NCI-H146 (cell line): Measurements from ENCODE around the gene FXYD2.

Experiments used
- DNase-seq: peaks from one replicate; lab custom pipeline; 2025; lab: John Stamatoyannopoulos, UW

The FXYD2 gene

GRCh38 chr11:117835576-117835975 is 11.0 kb upstream of the FXYD2 start:
- no peak for DNase-seq

GRCh38 chr11:117834838-117835443 is 10.4 kb upstream of the FXYD2 start:
- DNase-seq = no peak

GRCh38 chr11:117834068-117834810 is 9.7 kb upstream of the FXYD2 start:
- no peak for DNase-seq

GRCh38 chr11:117833401-117833891 is 8.9 kb upstream of the FXYD2 start:
- DNase-seq = peak; percentile 98

GRCh38 chr11:117832511-117832910 is 8.0 kb upstream of the FXYD2 start:
- no peak for DNase-seq

- no peak for DNase-seq
Observed at GRCh38 chr11:117831661-117832415, 7.3 kb upstream of the FXYD2 start.

GRCh38 chr11:117830674-117831351 is 6.3 kb upstream of the FXYD2 start:
- DNase-seq = no peak

GRCh38 chr11:117830072-117830471 is 5.5 kb upstream of the FXYD2 start:
- no peak for DNase-seq

GRCh38 chr11:117829369-117829725 is 4.8 kb upstream of the FXYD2 start:
- no peak for DNase-seq

GRCh38 chr11:117828611-117829368 is 4.2 kb upstream of the FXYD2 start:
- DNase-seq = no peak

GRCh38 chr11:117827521-117828511 is 3.3 kb upstream of the FXYD2 start:
- no peak for DNase-seq

GRCh38 chr11:117826832-117827231 is 2.3 kb upstream of the FXYD2 start:
- no peak for DNase-seq

- DNase-seq = no peak
Observed at GRCh38 chr11:117826190-117826570, 1.6 kb upstream of the FXYD2 start.

- DNase-seq = no peak
Observed at GRCh38 chr11:117825538-117826189, 1.1 kb upstream of the FXYD2 start.

GRCh38 chr11:117823946-117824420 is 561 bp downstream of the FXYD2 start:
- no peak for DNase-seq

GRCh38 chr11:117823294-117823945 is 1.1 kb downstream of the FXYD2 start:
- DNase-seq = no peak

- peak; percentile 60 for DNase-seq
Observed at GRCh38 chr11:117822074-117823033, 2.2 kb downstream of the FXYD2 start.

- DNase-seq = no peak
Observed at GRCh38 chr11:117821431-117821830, 3.1 kb downstream of the FXYD2 start.
